IPS-NIHi11 (cell line): ENCODE results near the gene PXN.

Experiments
- DNase-seq: peaks from one replicate; pipeline ENCODE4 v3.0.0; 2012; ENCODE audit warnings: mixed read lengths, low spot score

PXN gene

DNA sequence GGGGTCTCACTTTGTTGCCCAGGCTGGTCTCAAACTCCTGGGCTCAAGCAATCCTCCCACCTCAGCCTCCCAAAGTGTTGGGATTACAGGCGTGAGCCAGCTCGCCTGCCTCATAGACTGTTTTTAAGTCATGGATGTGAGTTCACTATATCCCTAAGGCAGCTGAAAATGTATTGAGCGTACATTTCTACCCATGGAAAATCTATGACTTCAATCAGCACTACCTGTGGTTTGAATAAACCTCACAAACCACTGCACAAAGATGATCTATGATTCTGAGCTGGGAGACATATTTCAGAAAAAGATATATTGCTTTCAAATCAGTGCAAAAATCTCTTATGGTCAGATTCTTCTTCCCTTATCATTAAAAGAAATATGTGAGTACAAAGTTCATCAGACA is 93.5 kb downstream of the PXN start:
- DNase-seq = no peak

GRCh38 chr12:120170631-120171030 is 94.9 kb downstream of the PXN start:
- no peak for DNase-seq

- DNase-seq = no peak
Observed at GRCh38 chr12:120169946-120170345, 95.6 kb downstream of the PXN start.

- DNase-seq = no peak
Observed at GRCh38 chr12:120168337-120168736, 97.2 kb downstream of the PXN start.

DNA sequence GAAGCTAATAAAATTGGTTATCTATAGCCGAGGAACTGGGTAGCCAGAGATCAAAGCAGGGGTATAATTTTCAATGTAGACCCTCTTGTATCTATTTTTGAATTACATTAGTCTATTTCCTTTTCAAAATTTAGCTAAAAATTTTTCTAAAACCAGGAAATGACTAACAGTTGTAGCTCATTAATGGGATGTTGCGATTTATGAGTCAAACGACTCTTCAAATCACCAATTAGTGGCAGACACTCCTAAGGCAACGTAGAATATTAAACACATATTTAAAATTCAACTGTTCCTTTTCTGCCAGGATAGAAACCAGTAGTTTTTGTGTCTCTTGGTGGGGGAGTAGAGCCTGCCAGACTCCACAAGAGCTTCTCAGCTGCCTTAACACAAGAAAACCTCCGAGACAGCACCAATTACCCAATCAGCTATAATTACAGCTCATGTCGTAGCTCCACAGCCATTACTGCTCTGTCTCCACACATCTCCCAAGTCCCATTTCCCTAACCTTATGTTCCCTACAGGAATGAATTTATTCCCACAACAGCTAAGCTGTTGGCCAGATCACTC is 97.9 kb downstream of the PXN start:
- no peak for DNase-seq

GRCh38 chr12:120164293-120164692 is 101.2 kb downstream of the PXN start:
- no peak for DNase-seq

- DNase-seq = no peak
Observed at GRCh38 chr12:120162763-120163162, 102.8 kb downstream of the PXN start.

GRCh38 chr12:120161852-120162251 is 103.7 kb downstream of the PXN start:
- no peak for DNase-seq
